ENCODE results near the gene EML1. TPM values are rescaled to one million over a fixed set of nuclear protein-coding genes. Genes with fewer than 3 reads are reported as not detected.

The EML1 gene
- total and polyA plus RNA-seq, 7 donors: 3.1 to 40.4 (median 7.5) TPM

DNA sequence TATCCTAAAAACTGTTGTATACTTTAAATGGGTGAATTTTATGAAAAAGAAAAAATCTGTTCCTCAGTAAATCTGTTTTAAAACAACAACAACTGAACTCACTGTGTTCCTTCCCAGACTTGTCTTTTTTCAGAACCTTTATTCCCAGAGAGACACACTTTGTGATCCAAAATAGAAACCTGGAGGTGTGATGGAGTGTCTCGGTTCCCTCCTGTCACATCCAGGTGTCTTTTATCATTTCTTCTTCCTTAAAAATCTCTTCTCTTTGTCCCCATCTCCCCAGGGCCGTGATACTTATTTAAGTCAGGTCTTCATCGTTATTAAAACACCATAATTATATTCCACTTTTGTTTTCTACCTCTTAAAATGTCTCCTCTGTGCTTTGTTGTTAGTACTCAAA is 195.8 kb downstream of the EML1 start:
- H3K9me3 ChIP-seq: no peaks in the 10 kb centered on the region
- no peak for DNase-seq
- no peak for ATAC-seq
- H3K36me3 ChIP-seq (ENCODE audit: insufficient read depth in 1 of 2, low read depth in 1 of 2): no peaks in the 10 kb centered on the region
- H3K27me3 ChIP-seq (ENCODE audit: insufficient read depth in 3 of 3, low read length in 2 of 3): no peaks in the 10 kb centered on the region
- WGBS, 3 donors: 86 to 87% (median 87%) methylated on average over 3 of the region's 3 CpGs
- no peak overlapping the region for H3K4me3 ChIP-seq
- intact Hi-C loops (cut with DNase I): no loop called here
- no peaks in the 10 kb centered on the region for H3K4me1 ChIP-seq
- TF ChIP-seq, protein P1, sequence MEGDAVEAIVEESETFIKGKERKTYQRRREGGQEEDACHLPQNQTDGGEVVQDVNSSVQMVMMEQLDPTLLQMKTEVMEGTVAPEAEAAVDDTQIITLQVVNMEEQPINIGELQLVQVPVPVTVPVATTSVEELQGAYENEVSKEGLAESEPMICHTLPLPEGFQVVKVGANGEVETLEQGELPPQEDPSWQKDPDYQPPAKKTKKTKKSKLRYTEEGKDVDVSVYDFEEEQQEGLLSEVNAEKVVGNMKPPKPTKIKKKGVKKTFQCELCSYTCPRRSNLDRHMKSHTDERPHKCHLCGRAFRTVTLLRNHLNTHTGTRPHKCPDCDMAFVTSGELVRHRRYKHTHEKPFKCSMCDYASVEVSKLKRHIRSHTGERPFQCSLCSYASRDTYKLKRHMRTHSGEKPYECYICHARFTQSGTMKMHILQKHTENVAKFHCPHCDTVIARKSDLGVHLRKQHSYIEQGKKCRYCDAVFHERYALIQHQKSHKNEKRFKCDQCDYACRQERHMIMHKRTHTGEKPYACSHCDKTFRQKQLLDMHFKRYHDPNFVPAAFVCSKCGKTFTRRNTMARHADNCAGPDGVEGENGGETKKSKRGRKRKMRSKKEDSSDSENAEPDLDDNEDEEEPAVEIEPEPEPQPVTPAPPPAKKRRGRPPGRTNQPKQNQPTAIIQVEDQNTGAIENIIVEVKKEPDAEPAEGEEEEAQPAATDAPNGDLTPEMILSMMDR (IDR thresholded peaks at IDR 0.05): no peak
- H3K27ac ChIP-seq: no peak overlapping the region

DNA sequence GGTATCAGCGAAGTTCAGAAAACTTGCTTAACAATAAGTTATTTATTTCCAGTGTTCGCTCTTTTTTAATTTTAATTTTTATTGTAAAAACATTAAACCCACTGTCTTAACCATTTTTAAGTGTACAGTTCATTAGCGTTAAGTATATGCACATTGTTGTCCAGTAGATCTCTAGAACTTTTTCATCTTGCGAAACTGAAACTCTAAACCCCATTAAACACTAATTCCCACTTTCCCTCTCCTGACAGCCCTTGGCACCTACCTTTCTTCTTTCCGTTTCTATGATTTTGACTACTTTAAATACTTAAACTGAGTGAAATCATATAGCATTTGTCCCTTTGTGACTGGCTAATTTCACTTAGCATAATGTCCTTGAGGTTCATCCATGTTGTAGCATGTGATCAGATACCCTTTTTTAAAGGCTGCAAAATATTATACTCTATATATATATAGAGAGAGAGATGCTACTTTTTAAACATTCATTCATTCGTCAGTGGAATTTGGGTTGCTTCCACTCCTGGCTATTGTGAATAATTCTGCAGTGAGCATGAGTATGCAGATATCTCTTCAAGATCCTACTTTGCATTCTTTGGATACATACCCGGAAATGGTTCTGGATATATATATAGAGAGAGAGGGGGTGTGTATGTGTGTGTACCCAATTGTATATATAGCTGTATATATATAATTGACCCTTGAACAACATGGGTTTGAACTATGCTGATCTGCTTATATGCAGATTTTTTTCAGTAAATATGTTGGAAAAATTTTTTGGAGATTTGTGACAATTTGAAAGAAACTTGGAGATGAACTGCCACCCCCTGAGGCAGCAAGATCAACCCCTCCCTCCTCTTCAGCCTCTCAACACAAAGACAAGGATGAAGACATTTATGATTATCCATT is 197.3 kb downstream of the EML1 start:
- WGBS, 3 donors: 71 to 76% (median 73%) methylated on average over 7 of the region's 7 CpGs

DNA sequence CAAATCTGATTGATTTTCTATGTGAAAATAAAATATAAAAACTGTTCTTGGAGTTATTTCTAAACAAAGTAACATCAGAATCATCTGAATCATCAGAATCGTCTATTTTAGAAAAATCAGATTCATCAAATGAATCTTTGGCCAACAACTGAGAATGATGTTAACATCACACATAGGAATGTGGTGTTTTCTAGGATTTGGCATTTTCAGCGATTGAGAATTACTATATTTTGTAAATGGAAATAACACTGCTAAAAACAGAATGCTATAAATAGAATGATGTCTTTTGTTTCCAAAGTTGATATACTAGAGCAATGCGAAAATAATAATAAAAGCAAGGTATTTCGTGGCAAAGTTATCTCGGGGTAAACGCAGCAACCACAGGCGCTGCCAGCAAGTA is 198.1 kb downstream of the EML1 start:
- intact Hi-C loops (cut with DNase I): no loop called here
- Histone ChIP-seq H3K27ac (no peak overlapping the region), H3K36me3 (ENCODE audit: insufficient read depth in 1 of 2, low read depth in 1 of 2) (no peaks in the 10 kb centered on the region), H3K9me3 (no peaks in the 10 kb centered on the region), H3K4me1 (no peaks in the 10 kb centered on the region), H3K4me3 (no peak overlapping the region), H3K27me3 (ENCODE audit: insufficient read depth in 3 of 3, low read length in 2 of 3) (no peaks in the 10 kb centered on the region)
- no peak for ATAC-seq
- no peak for DNase-seq
- TF ChIP-seq, protein P1 (IDR thresholded peaks at IDR 0.05): no peak
- WGBS, 3 donors: 64 to 78% (median 67%) methylated on average over 7 of the region's 7 CpGs

More for the DNA sequence above, 197.3 kb downstream of the EML1 start:
- TF ChIP-seq, protein P1 (IDR thresholded peaks at IDR 0.05): no peak
- ATAC-seq (no peak), DNase-seq (no peak)
- no peaks in the 10 kb centered on the region for H3K27me3 ChIP-seq (ENCODE audit: insufficient read depth in 3 of 3, low read length in 2 of 3)
- H3K9me3 ChIP-seq: no peaks in the 10 kb centered on the region
- H3K4me1 ChIP-seq: no peaks in the 10 kb centered on the region
- no peaks in the 10 kb centered on the region for H3K36me3 ChIP-seq (ENCODE audit: insufficient read depth in 1 of 2, low read depth in 1 of 2)
- intact Hi-C loops (cut with DNase I): no loop called here
- no peak overlapping the region for H3K4me3 ChIP-seq
- no peak overlapping the region for H3K27ac ChIP-seq

Other genes starting within 250 kb of the EML1 start
- 10 to 100 TPM in 2 of 4 donors, 1 to 10 TPM in 2; 5.8 to 21.0 (median 9.9) TPM for gene CCDC85C, start 189.2 kb upstream of the EML1 start, total RNA-seq
- 10 to 100 TPM in 1 of 3 donors, 1 to 10 TPM in 2; 1.8 to 10.8 (median 4.4) TPM for gene CCDC85C, start 189.2 kb upstream of the EML1 start, polyA plus RNA-seq
- gene HHIPL1, start 148.3 kb upstream of the EML1 start, total RNA-seq: under 1 TPM; 0.32 to 0.86 (median 0.62) TPM
- under 1 TPM; 0.12 to 0.18 (median 0.17) TPM for gene HHIPL1, start 148.3 kb upstream of the EML1 start, polyA plus RNA-seq
- gene CYP46A1, start 109.1 kb upstream of the EML1 start, total RNA-seq: 1 to 10 TPM in 1 of 4 donors, under 1 TPM in 3; 0.50 to 1.5 (median 0.83) TPM
- gene CYP46A1, start 109.1 kb upstream of the EML1 start, polyA plus RNA-seq: under 1 TPM; 0.09 to 0.35 (median 0.26) TPM